PFSK-1 (cell line): Measurements from ENCODE around the gene MED26.

Source experiments
- POLR2AphosphoS5 ChIP-seq: IDR thresholded peaks from 2 replicates; pipeline ENCODE4 v1.6.1; 2012; ENCODE audit warnings: low read depth, mild to moderate bottlenecking, control low read depth, low read length, moderate library complexity
- SIN3A ChIP-seq: IDR thresholded peaks from 2 replicates; pipeline ENCODE4 v1.6.1; 2012; ENCODE audit warnings: mild to moderate bottlenecking, low read length, moderate library complexity, borderline replicate concordance; ENCODE audit not compliant: insufficient read depth
- TAF1 ChIP-seq: IDR thresholded peaks from 2 replicates; pipeline ENCODE4 v1.6.1; 2012; ENCODE audit warnings: low read length, control low read depth, borderline replicate concordance; ENCODE audit not compliant: insufficient read depth
- TF ChIP-seq, protein P1 (sequence below), 2 experiments: IDR thresholded peaks; 2 replicates each; pipeline versions ENCODE4 v1.6.1 to v1.8.0; 2011 to 2012; ENCODE audit warnings: low read depth in 2 of 2, low read length in 2 of 2, control low read depth in 1 of 2, inconsistent platforms in 1 of 2, mild to moderate bottlenecking in 1 of 2, moderate library complexity in 1 of 2; ENCODE audit not compliant: insufficient read depth in 1 of 2

DNA sequence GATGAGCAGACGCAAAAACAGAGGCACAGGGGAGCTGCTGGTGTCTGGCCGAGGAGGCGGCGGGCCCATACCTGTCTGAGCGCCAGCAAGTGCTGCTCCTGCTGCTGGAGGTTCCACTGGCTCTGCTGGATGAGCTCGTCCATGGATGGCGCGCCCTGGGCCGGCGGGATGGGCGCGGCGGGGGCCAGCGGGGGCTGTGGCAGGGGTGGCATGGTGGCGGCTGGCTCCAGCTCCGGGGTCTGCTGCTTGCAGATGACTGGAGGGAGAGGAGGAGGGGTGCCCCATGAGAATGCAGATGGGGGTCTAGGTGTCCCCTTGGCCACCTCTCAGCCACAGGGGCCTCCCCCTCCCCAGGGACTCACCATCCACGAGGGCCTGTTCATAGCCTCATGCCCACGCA lies 92.6 kb downstream of the MED26 start:
- TF ChIP-seq TAF1 (no peak), POLR2AphosphoS5 (no peak), SIN3A (no peak)
- TF ChIP-seq, protein P1, sequence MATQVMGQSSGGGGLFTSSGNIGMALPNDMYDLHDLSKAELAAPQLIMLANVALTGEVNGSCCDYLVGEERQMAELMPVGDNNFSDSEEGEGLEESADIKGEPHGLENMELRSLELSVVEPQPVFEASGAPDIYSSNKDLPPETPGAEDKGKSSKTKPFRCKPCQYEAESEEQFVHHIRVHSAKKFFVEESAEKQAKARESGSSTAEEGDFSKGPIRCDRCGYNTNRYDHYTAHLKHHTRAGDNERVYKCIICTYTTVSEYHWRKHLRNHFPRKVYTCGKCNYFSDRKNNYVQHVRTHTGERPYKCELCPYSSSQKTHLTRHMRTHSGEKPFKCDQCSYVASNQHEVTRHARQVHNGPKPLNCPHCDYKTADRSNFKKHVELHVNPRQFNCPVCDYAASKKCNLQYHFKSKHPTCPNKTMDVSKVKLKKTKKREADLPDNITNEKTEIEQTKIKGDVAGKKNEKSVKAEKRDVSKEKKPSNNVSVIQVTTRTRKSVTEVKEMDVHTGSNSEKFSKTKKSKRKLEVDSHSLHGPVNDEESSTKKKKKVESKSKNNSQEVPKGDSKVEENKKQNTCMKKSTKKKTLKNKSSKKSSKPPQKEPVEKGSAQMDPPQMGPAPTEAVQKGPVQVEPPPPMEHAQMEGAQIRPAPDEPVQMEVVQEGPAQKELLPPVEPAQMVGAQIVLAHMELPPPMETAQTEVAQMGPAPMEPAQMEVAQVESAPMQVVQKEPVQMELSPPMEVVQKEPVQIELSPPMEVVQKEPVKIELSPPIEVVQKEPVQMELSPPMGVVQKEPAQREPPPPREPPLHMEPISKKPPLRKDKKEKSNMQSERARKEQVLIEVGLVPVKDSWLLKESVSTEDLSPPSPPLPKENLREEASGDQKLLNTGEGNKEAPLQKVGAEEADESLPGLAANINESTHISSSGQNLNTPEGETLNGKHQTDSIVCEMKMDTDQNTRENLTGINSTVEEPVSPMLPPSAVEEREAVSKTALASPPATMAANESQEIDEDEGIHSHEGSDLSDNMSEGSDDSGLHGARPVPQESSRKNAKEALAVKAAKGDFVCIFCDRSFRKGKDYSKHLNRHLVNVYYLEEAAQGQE (IDR thresholded peaks at IDR 0.05; ENCODE audit: insufficient read depth in 1 of 2, low read depth in 2 of 2, low read length in 2 of 2): no peak
